Natural killer cell (primary cell): Measurements from ENCODE around the gene ZEB2. TPM values are rescaled to one million over a fixed set of nuclear protein-coding genes. Genes with fewer than 3 reads are reported as not detected.

Experiments used
- ATAC-seq, 3 donors: fragments of 150-1000 bp in 2 of 3; fragments of 200-7000 bp in 1 of 3; cut with Tn5 transposase; 1 replicate in 1 of 3; 2 replicates in 2 of 3; pipeline ENCODE4 v1.10.0; 2021; ENCODE audit warnings: mild to moderate bottlenecking in 2 of 3, moderate library complexity in 2 of 3
- DNase-seq, 2 donors: peaks; one replicate each; pipeline versions ENCODE4 v3.0.0 to v3.0.0-alpha.2; 2013 to 2021; ENCODE audit warnings: mixed read lengths in 1 of 2
- H3K27ac ChIP-seq: one replicate; pipeline ENCODE4 v1.5.1; 2013; ENCODE audit warnings: mild to moderate bottlenecking, low read length
- H3K27me3 ChIP-seq: one replicate; pipeline ENCODE4 v1.6.1; 2013; ENCODE audit warnings: low read length; ENCODE audit not compliant: control insufficient read depth, insufficient read depth
- H3K36me3 ChIP-seq: one replicate; pipeline ENCODE4 v1.6.1; 2013; ENCODE audit warnings: low read length; ENCODE audit not compliant: control insufficient read depth, insufficient read depth
- H3K4me1 ChIP-seq: one replicate; pipeline ENCODE4 v1.6.1; 2013; ENCODE audit warnings: low read length; ENCODE audit not compliant: control insufficient read depth, insufficient read depth
- H3K4me3 ChIP-seq: one replicate; pipeline ENCODE4 v1.5.1; 2013; ENCODE audit warnings: low read length
- H3K9me3 ChIP-seq: one replicate; pipeline ENCODE4 v1.6.1; 2013; ENCODE audit warnings: low read length; ENCODE audit not compliant: control insufficient read depth, insufficient read depth
- H3K27ac Mint-ChIP-seq, 2 donors: one replicate each; pipeline ENCODE4 v1.8.0; 2022; ENCODE audit warnings: mild to moderate bottlenecking in 2 of 2, mixed read lengths in 2 of 2, moderate library complexity in 1 of 2
- H3K27me3 Mint-ChIP-seq, 2 donors: one replicate each; pipeline ENCODE4 v1.8.0; 2022; ENCODE audit warnings: low read depth in 2 of 2, mixed read lengths in 2 of 2
- H3K36me3 Mint-ChIP-seq: one replicate; pipeline ENCODE4 v1.8.0; 2022; ENCODE audit warnings: mixed read lengths
- H3K4me1 Mint-ChIP-seq, 2 donors: one replicate each; pipeline ENCODE4 v1.8.0; 2022; ENCODE audit warnings: mixed read lengths in 2 of 2
- H3K4me3 Mint-ChIP-seq: one replicate; pipeline ENCODE4 v1.8.0; 2022; ENCODE audit warnings: mild to moderate bottlenecking, moderate library complexity, mixed read lengths
- H3K9me3 Mint-ChIP-seq, 2 donors: one replicate each; pipeline ENCODE4 v1.8.0; 2022; ENCODE audit warnings: mixed read lengths in 2 of 2
- CTCF ChIP-seq: fragments of 200-600 bp; IDR thresholded peaks from one replicate; pipeline ENCODE4 v1.8.0; 2022; ENCODE audit warnings: antibody characterized with exemption
- WGBS: methylation state at CpG from one replicate; pipeline ENCODE4 v1.1.7; 2013; ENCODE audit warnings: missing lambda C conversion rate; ENCODE audit not compliant: insufficient coverage; 5-methylcytosine and 5-hydroxymethylcytosine counted together
- intact Hi-C: fragments of 100-400 bp; cut with micrococcal nuclease; formaldehyde crosslinking; loops from one replicate; pipeline ENCODE4 v1.14.2; 2022
- total RNA-seq, 4 donors: library from RNA; stranded (reverse); fragments of 120-200 nt in 1 of 4; gene quantifications; one replicate each; pipeline versions ENCODE4 v1.2.3 to v1.2.4, GENCODE V29; 2013 to 2022

The ZEB2 gene
- total RNA-seq, 3 donors from 2014 or later (not counting 1 experiment from before 2014, with no cell fraction given), result 718 to 1,143 (median 944) TPM

GRCh38 chr2:144510294-144510991 is 9.5 kb downstream of the ZEB2 start:
- H3K4me1 Mint-ChIP-seq, result peaks cover 94 to 97% of the 10 kb centered on the region in 2 donors
- peaks cover 62% of the 10 kb centered on the region for H3K4me1 ChIP-seq
- H3K27me3 ChIP-seq, result no peaks in the 10 kb centered on the region

GRCh38 chr2:144509879-144510221 is 10.1 kb downstream of the ZEB2 start:
- peaks cover 63% of the 10 kb centered on the region for H3K4me1 ChIP-seq
- H3K27me3 Mint-ChIP-seq, result peaks cover 4 to 7% of the 10 kb centered on the region in 2 donors
- H3K36me3 ChIP-seq, result peaks cover 17% of the 10 kb centered on the region
- peaks cover 0 to 3% of the 10 kb centered on the region in 2 donors for H3K9me3 Mint-ChIP-seq
- WGBS, result 35% methylated on average over 2 of the region's 3 CpGs
- H3K4me3 Mint-ChIP-seq, result peak overlapping the region; percentile 95
- no peak overlapping the region for H3K4me3 ChIP-seq
- intact Hi-C loops, result loop anchor here (2.0 to 5.0 kb wide), 5 partner anchors 89 to 1381 kb away; partner anchors contain the start of gene ARHGAP15
- H3K27ac Mint-ChIP-seq, result no peak overlapping the region
- no peak for ATAC-seq
- peaks cover 94 to 97% of the 10 kb centered on the region in 2 donors for H3K4me1 Mint-ChIP-seq
- H3K27ac ChIP-seq, result peak overlapping the region; percentile 92
- no peak for TF ChIP-seq CTCF
- H3K36me3 Mint-ChIP-seq, result peaks cover 32% of the 10 kb centered on the region
- H3K27me3 ChIP-seq, result no peaks in the 10 kb centered on the region
- H3K9me3 ChIP-seq, result no peaks in the 10 kb centered on the region
- no peak for DNase-seq

More at GRCh38 chr2:144510294-144510991, 9.5 kb downstream of the ZEB2 start:
- no peaks in the 10 kb centered on the region for H3K9me3 ChIP-seq
- H3K27ac Mint-ChIP-seq, result no peak overlapping the region
- H3K36me3 ChIP-seq, result peaks cover 17% of the 10 kb centered on the region
- TF ChIP-seq CTCF, result no peak
- H3K36me3 Mint-ChIP-seq, result peaks cover 38% of the 10 kb centered on the region
- peaks cover 0 to 3% of the 10 kb centered on the region in 2 donors for H3K9me3 Mint-ChIP-seq
- peak overlapping the region; percentile 92 for H3K27ac ChIP-seq
- ATAC-seq, result peak; percentile 59 to 80 (median 69)
- 40% methylated on average over 14 of the region's 15 CpGs for WGBS
- peak overlapping the region; percentile 39 for H3K4me3 ChIP-seq
- peak overlapping the region; percentile 95 for H3K4me3 Mint-ChIP-seq
- DNase-seq, result peak; percentile 69 to 84
- peaks cover 4 to 7% of the 10 kb centered on the region in 2 donors for H3K27me3 Mint-ChIP-seq
- intact Hi-C loops, result loop anchor here (2.0 kb wide), 2 partner anchors 88 to 1382 kb away; partner anchors contain the start of gene ARHGAP15

- peaks cover 33% of the 10 kb centered on the region for H3K36me3 Mint-ChIP-seq
- peaks cover 4 to 7% of the 10 kb centered on the region in 2 donors for H3K27me3 Mint-ChIP-seq
- WGBS, result 77% methylated on average over 8 of the region's 10 CpGs
- Histone ChIP-seq H3K36me3 (peaks cover 11% of the 10 kb centered on the region), H3K4me3 (no peak overlapping the region), H3K4me1 (peaks cover 63% of the 10 kb centered on the region), H3K27me3 (no peaks in the 10 kb centered on the region), H3K9me3 (no peaks in the 10 kb centered on the region), H3K27ac (peak overlapping the region; percentile 92)
- TF ChIP-seq CTCF, result no peak
- peak overlapping the region; percentile 95 for H3K4me3 Mint-ChIP-seq
- ATAC-seq, result no peak
- H3K9me3 Mint-ChIP-seq, result peaks cover 0 to 3% of the 10 kb centered on the region in 2 donors
- H3K4me1 Mint-ChIP-seq, result peaks cover 94 to 97% of the 10 kb centered on the region in 2 donors
- no peak overlapping the region for H3K27ac Mint-ChIP-seq
- no peak for DNase-seq
- intact Hi-C loops, result loop anchor here (2.0 to 5.0 kb wide), 3 partner anchors 127 to 327 kb away; no protein-coding TSS in a partner anchor
Measured at GRCh38 chr2:144509001-144509878, 10.7 kb downstream of the ZEB2 start.
